Tibial nerve (tissue), 4 donors: ENCODE measurements around the gene RBP3. TPM values are rescaled to one million over a fixed set of nuclear protein-coding genes. Genes with fewer than 3 reads are reported as not detected.

Source experiments
- DNase-seq, 2 donors: peaks; one replicate each; pipeline ENCODE4 v3.0.0-alpha.2; 2019; ENCODE audit warnings: low spot score in 2 of 2
- H3K27ac ChIP-seq, 4 donors: fragments of 200-600 bp; sonication (generic) in 3 of 4; one replicate each; pipeline ENCODE4 v1.5.1; 2017 to 2019; ENCODE audit warnings: mild to moderate bottlenecking in 1 of 4
- H3K27me3 ChIP-seq, 2 donors: fragments of 200-600 bp; sonication (generic) in 1 of 2; one replicate each; pipeline versions ENCODE4 v1.5.1 to v1.6.0; 2017 to 2019
- H3K36me3 ChIP-seq, 3 donors: fragments of 200-600 bp; sonication (generic); one replicate each; pipeline ENCODE4 v1.5.1; 2018 to 2019
- H3K4me1 ChIP-seq, 4 donors: fragments of 200-600 bp; sonication (generic) in 3 of 4; one replicate each; pipeline ENCODE4 v1.5.1; 2017 to 2019
- H3K4me3 ChIP-seq, 4 donors: fragments of 200-600 bp; sonication (generic) in 3 of 4; one replicate each; pipeline ENCODE4 v1.5.1; 2017 to 2019; ENCODE audit warnings: mild to moderate bottlenecking in 1 of 4, moderate library complexity in 1 of 4
- H3K9me3 ChIP-seq, 4 donors: fragments of 200-600 bp; sonication (generic) in 3 of 4; one replicate each; pipeline ENCODE4 v1.5.1; 2017 to 2019
- EP300 ChIP-seq, 2 donors: sonication (generic); formaldehyde crosslinking; IDR thresholded peaks; one replicate each; pipeline ENCODE4 v1.6.1; 2017; ENCODE audit warnings: antibody characterized with exemption in 2 of 2, mild to moderate bottlenecking in 1 of 2
- POLR2A ChIP-seq, 2 donors: fragments of 450-650 bp; IDR thresholded peaks; one replicate each; pipeline ENCODE4 v1.6.1; 2017; ENCODE audit warnings: antibody characterized with exemption in 2 of 2, mild to moderate bottlenecking in 2 of 2, moderate library complexity in 2 of 2
- WGBS, 2 donors: methylation state at CpG; one replicate each; pipeline ENCODE4 v1.1.5; 2018; 5-methylcytosine and 5-hydroxymethylcytosine counted together
- total RNA-seq, 4 donors: library from RNA; depleted of rRNA; stranded (reverse); fragments of >200 nt; gene quantifications; one replicate each; pipeline ENCODE4 v1.1.0, GENCODE V29; 2016
- TF ChIP-seq, protein P1 (sequence below), 5 experiments: fragments of 200-600 bp in 3 of 5; fragments of 450-650 bp in 2 of 5; sonication (generic) in 3 of 5; IDR thresholded peaks; one replicate each; pipeline ENCODE4 v1.5.1; 2016 to 2019; ENCODE audit warnings: antibody characterized with exemption in 5 of 5, mild to moderate bottlenecking in 3 of 5, moderate library complexity in 2 of 5

Gene RBP3
- total RNA-seq, 4 donors from 2014 or later, result not detected

GRCh38 chr10:47403446-47404318, 55.5 kb downstream of the RBP3 start:
- Histone ChIP-seq H3K9me3 (no peaks in the 10 kb centered on the region), H3K4me3 (no peak overlapping the region), H3K36me3 (no peaks in the 10 kb centered on the region), H3K4me1 (peaks cover 0 to 30% (median 15%) of the 10 kb centered on the region in 4 donors), H3K27ac (peak overlapping the region in 1 of 4 donors; percentile 43), H3K27me3 (no peaks in the 10 kb centered on the region)
- 61 to 68% methylated on average over 6 of the region's 6 CpGs for WGBS, 2 donors
- peak in 1 of 2 donors; percentile 3 for DNase-seq
- TF ChIP-seq, protein P1, sequence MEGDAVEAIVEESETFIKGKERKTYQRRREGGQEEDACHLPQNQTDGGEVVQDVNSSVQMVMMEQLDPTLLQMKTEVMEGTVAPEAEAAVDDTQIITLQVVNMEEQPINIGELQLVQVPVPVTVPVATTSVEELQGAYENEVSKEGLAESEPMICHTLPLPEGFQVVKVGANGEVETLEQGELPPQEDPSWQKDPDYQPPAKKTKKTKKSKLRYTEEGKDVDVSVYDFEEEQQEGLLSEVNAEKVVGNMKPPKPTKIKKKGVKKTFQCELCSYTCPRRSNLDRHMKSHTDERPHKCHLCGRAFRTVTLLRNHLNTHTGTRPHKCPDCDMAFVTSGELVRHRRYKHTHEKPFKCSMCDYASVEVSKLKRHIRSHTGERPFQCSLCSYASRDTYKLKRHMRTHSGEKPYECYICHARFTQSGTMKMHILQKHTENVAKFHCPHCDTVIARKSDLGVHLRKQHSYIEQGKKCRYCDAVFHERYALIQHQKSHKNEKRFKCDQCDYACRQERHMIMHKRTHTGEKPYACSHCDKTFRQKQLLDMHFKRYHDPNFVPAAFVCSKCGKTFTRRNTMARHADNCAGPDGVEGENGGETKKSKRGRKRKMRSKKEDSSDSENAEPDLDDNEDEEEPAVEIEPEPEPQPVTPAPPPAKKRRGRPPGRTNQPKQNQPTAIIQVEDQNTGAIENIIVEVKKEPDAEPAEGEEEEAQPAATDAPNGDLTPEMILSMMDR (IDR thresholded peaks at IDR 0.05), result no peak
- TF ChIP-seq EP300 (IDR thresholded peaks at IDR 0.05) (no peak), POLR2A (IDR thresholded peaks at IDR 0.05) (no peak)

DNA sequence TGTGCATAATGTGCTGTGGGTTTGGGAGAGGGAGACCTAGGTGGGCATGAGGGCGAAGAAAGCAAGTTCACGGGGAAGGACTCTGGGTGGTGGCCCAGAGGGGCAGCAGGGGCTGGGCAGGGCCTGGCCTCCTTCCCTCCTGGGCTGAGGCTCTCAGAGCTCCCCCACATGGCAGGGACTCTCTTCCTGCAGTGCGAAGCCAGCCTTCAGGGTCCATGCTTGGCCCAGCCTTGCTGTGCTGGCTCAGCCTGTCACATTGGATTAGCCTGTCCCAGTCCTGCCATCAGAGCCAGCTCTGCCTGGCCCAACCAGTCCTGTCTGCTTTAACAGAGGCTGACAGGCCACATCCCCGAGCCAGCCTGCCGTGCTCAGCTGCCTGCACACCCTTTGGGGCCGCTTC, 56.3 kb downstream of the RBP3 start:
- H3K9me3 ChIP-seq, result no peaks in the 10 kb centered on the region
- H3K4me1 ChIP-seq, result peaks cover 0 to 30% (median 15%) of the 10 kb centered on the region in 4 donors
- no peak overlapping the region for H3K27ac ChIP-seq
- H3K4me3 ChIP-seq, result no peak overlapping the region
- DNase-seq, result peak in 1 of 2 donors; percentile 2
- 81 to 87% methylated on average over 6 of the region's 6 CpGs for WGBS, 2 donors
- no peaks in the 10 kb centered on the region for H3K36me3 ChIP-seq
- H3K27me3 ChIP-seq, result no peaks in the 10 kb centered on the region
- TF ChIP-seq EP300 (IDR thresholded peaks at IDR 0.05) (no peak), POLR2A (IDR thresholded peaks at IDR 0.05) (no peak)
- TF ChIP-seq, protein P1 (IDR thresholded peaks at IDR 0.05), result no peak

DNA sequence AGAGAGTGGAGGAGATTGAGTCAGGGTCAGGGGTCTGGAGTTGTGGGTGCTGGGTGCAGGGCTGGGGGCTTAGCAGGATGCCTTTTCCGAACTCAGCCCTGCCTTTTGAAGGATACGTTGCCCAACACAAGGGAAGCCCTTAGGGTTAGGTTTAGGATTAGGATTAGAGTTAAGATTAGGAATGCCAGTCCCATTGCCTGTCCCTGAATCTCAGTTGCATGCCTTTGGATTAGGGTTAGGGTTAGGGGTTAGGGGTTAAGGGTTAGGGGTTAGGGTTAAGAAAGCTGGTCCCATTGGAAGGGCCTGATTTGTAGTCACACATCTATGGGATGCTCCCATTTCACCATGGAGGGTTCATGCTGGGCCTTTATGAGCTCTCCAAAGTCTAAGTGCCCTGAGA, 56.8 kb downstream of the RBP3 start:
- Histone ChIP-seq H3K9me3 (no peaks in the 10 kb centered on the region), H3K27me3 (no peaks in the 10 kb centered on the region), H3K27ac (no peak overlapping the region), H3K4me1 (peaks cover 0 to 30% (median 15%) of the 10 kb centered on the region in 4 donors), H3K4me3 (no peak overlapping the region), H3K36me3 (no peaks in the 10 kb centered on the region)
- 90 to 100% methylated on average over 2 of the region's 2 CpGs for WGBS, 2 donors
- TF ChIP-seq, protein P1 (IDR thresholded peaks at IDR 0.05), result no peak
- TF ChIP-seq POLR2A (IDR thresholded peaks at IDR 0.05), result no peak
- TF ChIP-seq EP300 (IDR thresholded peaks at IDR 0.05), result no peak
- DNase-seq, result no peak

DNA sequence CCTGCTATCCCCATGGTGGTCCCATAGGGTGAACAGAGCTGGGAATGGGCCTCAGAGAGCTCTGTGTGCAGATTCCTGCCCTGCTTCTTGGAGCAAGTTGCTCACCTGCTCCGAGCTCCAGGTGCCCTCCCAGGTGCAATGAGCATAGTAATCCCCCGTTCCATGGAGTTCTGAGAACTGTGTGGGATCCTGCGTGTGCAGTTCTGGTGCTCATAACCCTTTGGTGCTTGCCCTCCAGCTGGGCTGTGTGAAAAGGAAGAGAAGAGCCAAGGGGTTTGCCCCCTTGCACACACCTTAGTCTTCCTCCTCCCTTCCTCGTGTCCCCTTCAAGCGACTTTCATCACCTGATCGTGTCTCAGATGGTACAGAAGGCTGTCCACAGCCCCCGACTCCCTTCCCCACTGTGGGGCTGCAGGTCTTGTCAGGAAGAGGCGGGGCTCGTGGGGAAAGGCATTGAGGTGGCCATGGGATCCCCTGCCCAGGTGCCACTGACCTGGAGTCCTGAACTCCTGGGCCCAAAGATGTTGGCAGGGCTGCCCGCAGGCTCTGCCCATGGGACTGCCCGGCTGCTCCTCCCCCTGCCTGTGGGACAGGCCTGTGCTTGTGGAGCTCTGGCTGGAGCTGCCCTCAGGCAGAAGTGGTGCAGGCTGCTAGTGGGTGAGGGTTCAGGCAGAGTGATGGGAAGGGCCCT, 57.8 kb downstream of the RBP3 start:
- TF ChIP-seq, protein P1 (IDR thresholded peaks at IDR 0.05), result no peak
- TF ChIP-seq EP300 (IDR thresholded peaks at IDR 0.05) (no peak), POLR2A (IDR thresholded peaks at IDR 0.05) (no peak)
- DNase-seq, result no peak
- no peak overlapping the region for H3K4me3 ChIP-seq
- peaks cover 0 to 30% (median 15%) of the 10 kb centered on the region in 4 donors for H3K4me1 ChIP-seq
- H3K27me3 ChIP-seq, result no peaks in the 10 kb centered on the region
- H3K36me3 ChIP-seq, result no peaks in the 10 kb centered on the region
- WGBS, 2 donors, result 91% methylated on average over 9 to 10 of the region's 11 CpGs
- no peak overlapping the region for H3K27ac ChIP-seq
- no peaks in the 10 kb centered on the region for H3K9me3 ChIP-seq

DNA sequence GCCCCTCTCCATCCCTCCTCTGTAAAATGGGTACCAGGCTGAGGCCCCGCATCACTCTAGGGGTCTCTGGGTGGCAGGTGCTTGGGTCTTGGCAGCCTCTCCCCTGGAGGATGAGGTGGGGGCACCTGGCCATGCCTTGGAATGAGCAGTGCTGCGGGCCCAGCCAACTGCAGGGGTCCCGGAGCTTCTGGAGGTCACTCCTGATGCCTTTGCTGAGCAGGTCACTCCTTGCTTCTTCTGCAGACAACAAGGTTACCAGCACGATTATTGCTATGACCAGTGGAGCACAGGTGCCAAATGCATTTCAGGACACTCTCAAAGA, 58.3 kb downstream of the RBP3 start:
- Histone ChIP-seq H3K27me3 (no peaks in the 10 kb centered on the region), H3K36me3 (no peaks in the 10 kb centered on the region), H3K9me3 (no peaks in the 10 kb centered on the region), H3K4me1 (peaks cover 0 to 30% (median 15%) of the 10 kb centered on the region in 4 donors), H3K4me3 (no peak overlapping the region), H3K27ac (no peak overlapping the region)
- WGBS, 2 donors, result 95 to 100% methylated on average over 3 to 4 of the region's 4 CpGs
- no peak for TF ChIP-seq POLR2A (IDR thresholded peaks at IDR 0.05)
- TF ChIP-seq, protein P1 (IDR thresholded peaks at IDR 0.05), result no peak
- TF ChIP-seq EP300 (IDR thresholded peaks at IDR 0.05), result no peak
- DNase-seq, result no peak
